ENCODE data around the gene INHBB. TPM values are rescaled to one million over a fixed set of nuclear protein-coding genes. Genes with fewer than 3 reads are reported as not detected.

Gene INHBB
- polyA plus RNA-seq, 2 of the 4 experiments (the other 2 are of a cell fraction): 7.2 to 25.3 TPM

DNA sequence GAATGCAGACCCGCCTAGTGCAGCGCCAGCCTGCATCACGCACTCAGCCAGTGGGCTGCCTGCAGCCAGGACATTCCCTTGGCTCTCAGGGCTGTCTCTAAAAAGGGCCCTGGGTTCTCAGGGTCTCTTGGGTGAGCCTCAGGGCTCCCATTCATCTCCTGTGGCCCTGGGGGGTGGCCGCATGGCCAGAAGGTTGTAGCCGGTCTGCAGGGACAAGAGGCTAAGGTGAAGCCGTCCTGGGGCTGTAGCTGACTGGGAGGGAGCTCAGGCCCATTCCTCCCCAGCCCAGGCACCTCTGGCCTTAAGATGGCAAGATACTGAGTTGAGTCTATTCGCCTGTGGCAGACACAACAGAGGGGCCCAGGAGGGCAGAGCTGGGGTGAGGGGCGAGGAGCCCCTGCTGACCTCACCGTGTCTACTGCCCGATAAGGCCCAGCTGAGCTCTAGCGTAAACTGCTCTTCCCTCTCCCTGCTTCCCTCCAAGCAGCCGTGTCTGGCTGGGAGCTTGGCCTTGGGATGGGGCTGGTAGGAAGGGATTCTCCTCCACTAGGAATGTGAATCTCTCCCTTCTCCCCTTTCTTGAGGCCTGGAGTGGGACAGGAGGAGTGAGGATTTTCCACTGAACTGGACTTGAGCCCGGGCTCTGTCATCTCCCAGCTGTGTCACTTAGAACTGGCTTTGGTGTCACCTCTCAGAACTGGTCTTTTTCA is 37.9 kb downstream of the INHBB start:
- WGBS (ENCODE audit: missing lambda C conversion rate): 85% methylated on average over 11 of the region's 13 CpGs
- FAIRE-seq (no peak), ATAC-seq (peak in 1 of 2 experiments; percentile 22; a peak in 2 of 6 replicates), DNase-seq (ENCODE audit: low read depth in 1 of 2, low spot score in 1 of 2) (no peak)
- POLR2A ChIA-PET: no interaction called here
- Histone ChIP-seq H3K9me3 (no peaks in the 10 kb centered on the region), H3K4me3 (no peak overlapping the region), H3K27ac (peak overlapping the region in 1 of 2 experiments; percentile 42; a peak in 2 of 6 replicates), H3K4me2 (no peak overlapping the region), H3K4me1 (peaks cover 11% of the 10 kb centered on the region; the same call in 2 of the 3 replicates)
- CTCF ChIA-PET: interaction anchor here (1.0 to 1.4 kb wide), 3 partner anchors 13 to 161 kb away, joined by 3 to 5 read pairs (median 3); no protein-coding TSS in a partner anchor
- TF ChIP-seq HOXB13 (CRISPR knock-in tag; IDR thresholded peaks at IDR 0.05; ENCODE audit: low read depth) (no peak), FOSB (CRISPR knock-in tag; IDR thresholded peaks at IDR 0.05) (no peak), POLR2A (IDR thresholded peaks at IDR 0.05; ENCODE audit: low read length) (no peak), ESRRA (IDR thresholded peaks at IDR 0.05; ENCODE audit: borderline replicate concordance, low read length) (no peak), CEBPB (IDR thresholded peaks at IDR 0.05) (no peak)
- TF ChIP-seq, protein P1, sequence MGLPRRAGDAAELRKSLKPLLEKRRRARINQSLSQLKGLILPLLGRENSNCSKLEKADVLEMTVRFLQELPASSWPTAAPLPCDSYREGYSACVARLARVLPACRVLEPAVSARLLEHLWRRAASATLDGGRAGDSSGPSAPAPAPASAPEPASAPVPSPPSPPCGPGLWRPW (IDR thresholded peaks at IDR 0.05): no peak
- TF ChIP-seq, protein P2, sequence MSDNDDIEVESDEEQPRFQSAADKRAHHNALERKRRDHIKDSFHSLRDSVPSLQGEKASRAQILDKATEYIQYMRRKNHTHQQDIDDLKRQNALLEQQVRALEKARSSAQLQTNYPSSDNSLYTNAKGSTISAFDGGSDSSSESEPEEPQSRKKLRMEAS (IDR thresholded peaks at IDR 0.05): no peak

DNA sequence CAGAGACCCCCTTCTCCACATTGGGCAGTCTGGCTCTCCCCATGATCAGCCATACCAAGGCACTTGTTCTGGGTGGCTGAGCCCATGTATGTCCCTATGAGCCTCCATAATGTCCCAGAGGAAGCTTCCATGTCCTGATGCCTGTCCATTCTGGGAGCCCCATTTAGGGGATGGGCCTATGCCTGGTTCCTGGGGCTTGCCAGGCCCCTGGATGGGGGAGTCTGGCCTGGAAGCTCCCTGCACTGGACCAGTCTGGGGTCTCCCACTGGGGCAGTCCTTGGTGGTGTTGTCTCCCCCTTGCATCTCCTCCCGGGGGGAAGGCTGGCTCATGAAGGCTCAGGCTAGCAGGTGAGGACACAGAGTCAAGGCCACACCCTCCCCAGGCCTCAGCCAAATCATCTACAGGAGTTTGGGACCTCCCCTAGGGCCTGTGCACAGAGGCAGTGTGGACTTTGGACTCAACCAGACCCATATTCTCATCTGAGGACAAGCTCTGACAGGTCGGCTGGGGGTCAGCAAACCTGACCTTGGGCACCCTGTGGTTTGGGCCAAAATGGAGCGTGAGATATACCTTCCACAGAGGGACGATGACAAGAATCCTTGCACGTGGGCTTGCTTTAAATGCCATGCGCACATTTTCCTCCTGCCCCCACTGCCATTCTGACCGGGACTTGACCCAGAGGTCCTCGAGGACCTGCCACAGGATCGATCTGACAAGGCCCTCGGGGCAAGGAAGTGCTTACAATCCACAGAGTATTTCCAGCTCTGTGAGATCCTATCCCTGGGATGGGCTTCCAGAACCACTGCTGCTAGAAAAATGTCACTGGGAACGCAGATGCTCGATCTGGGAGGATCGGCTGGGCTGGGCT is 38.8 kb downstream of the INHBB start:
- 0 out of 6 replicates have a peak, but pooled peaks of 1 of the 2 experiments have one; percentile 17 for ATAC-seq

More for the DNA sequence above, 38.8 kb downstream of the INHBB start:
- H3K9me3 ChIP-seq: no peaks in the 10 kb centered on the region
- FAIRE-seq: no peak
- H3K4me2 ChIP-seq: peak overlapping the region; percentile 9; the same call in 2 of the 3 replicates
- 77% methylated on average over 13 of the region's 13 CpGs for WGBS (ENCODE audit: missing lambda C conversion rate)
- H3K4me1 ChIP-seq: peaks cover 12% of the 10 kb centered on the region
- H3K27ac ChIP-seq: peak overlapping the region; percentile 19 to 27; a peak in 3 of 6 replicates
- POLR2A ChIA-PET: no interaction called here
- TF ChIP-seq BHLHE40 (IDR thresholded peaks at IDR 0.05; ENCODE audit: low read depth, low read length) (no peak), MAFK (IDR thresholded peaks at IDR 0.05; ENCODE audit: partially characterized antibody) (no peak), RARB (CRISPR knock-in tag; IDR thresholded peaks at IDR 0.05) (no peak), MAZ (IDR thresholded peaks at IDR 0.05; ENCODE audit: borderline replicate concordance, low read depth, low read length) (no peak), HOXB5 (CRISPR knock-in tag; IDR thresholded peaks at IDR 0.05) (no peak), ESRRA (IDR thresholded peaks at IDR 0.05; ENCODE audit: borderline replicate concordance, low read length) (no peak), EHMT2 (IDR thresholded peaks at IDR 0.05; ENCODE audit: low read depth) (no peak), EP300 (IDR thresholded peaks at IDR 0.05) (no peak), HEYL (CRISPR knock-in tag; IDR thresholded peaks at IDR 0.05) (no peak), CEBPB (IDR thresholded peaks at IDR 0.05) (no peak), JUNB (IDR thresholded peaks at IDR 0.05) (no peak), KDM1A (IDR thresholded peaks at IDR 0.05; ENCODE audit: low read depth) (no peak)
- TF ChIP-seq, protein P3, sequence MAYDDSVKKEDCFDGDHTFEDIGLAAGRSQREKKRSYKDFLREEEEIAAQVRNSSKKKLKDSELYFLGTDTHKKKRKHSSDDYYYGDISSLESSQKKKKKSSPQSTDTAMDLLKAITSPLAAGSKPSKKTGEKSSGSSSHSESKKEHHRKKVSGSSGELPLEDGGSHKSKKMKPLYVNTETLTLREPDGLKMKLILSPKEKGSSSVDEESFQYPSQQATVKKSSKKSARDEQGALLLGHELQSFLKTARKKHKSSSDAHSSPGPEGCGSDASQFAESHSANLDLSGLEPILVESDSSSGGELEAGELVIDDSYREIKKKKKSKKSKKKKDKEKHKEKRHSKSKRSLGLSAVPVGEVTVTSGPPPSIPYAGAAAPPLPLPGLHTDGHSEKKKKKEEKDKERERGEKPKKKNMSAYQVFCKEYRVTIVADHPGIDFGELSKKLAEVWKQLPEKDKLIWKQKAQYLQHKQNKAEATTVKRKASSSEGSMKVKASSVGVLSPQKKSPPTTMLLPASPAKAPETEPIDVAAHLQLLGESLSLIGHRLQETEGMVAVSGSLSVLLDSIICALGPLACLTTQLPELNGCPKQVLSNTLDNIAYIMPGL (CRISPR knock-in tag; IDR thresholded peaks at IDR 0.05; ENCODE audit: borderline replicate concordance): no peak
- TF ChIP-seq, protein P1 (IDR thresholded peaks at IDR 0.05): no peak
- TF ChIP-seq, protein P4, sequence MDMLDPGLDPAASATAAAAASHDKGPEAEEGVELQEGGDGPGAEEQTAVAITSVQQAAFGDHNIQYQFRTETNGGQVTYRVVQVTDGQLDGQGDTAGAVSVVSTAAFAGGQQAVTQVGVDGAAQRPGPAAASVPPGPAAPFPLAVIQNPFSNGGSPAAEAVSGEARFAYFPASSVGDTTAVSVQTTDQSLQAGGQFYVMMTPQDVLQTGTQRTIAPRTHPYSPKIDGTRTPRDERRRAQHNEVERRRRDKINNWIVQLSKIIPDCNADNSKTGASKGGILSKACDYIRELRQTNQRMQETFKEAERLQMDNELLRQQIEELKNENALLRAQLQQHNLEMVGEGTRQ (IDR thresholded peaks at IDR 0.05): no peak
- TF ChIP-seq, protein P5, sequence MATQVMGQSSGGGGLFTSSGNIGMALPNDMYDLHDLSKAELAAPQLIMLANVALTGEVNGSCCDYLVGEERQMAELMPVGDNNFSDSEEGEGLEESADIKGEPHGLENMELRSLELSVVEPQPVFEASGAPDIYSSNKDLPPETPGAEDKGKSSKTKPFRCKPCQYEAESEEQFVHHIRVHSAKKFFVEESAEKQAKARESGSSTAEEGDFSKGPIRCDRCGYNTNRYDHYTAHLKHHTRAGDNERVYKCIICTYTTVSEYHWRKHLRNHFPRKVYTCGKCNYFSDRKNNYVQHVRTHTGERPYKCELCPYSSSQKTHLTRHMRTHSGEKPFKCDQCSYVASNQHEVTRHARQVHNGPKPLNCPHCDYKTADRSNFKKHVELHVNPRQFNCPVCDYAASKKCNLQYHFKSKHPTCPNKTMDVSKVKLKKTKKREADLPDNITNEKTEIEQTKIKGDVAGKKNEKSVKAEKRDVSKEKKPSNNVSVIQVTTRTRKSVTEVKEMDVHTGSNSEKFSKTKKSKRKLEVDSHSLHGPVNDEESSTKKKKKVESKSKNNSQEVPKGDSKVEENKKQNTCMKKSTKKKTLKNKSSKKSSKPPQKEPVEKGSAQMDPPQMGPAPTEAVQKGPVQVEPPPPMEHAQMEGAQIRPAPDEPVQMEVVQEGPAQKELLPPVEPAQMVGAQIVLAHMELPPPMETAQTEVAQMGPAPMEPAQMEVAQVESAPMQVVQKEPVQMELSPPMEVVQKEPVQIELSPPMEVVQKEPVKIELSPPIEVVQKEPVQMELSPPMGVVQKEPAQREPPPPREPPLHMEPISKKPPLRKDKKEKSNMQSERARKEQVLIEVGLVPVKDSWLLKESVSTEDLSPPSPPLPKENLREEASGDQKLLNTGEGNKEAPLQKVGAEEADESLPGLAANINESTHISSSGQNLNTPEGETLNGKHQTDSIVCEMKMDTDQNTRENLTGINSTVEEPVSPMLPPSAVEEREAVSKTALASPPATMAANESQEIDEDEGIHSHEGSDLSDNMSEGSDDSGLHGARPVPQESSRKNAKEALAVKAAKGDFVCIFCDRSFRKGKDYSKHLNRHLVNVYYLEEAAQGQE (IDR thresholded peaks at IDR 0.05): no peak
- no peak for DNase-seq (ENCODE audit: low read depth in 1 of 2, low spot score in 1 of 2)
- CTCF ChIA-PET: interaction anchor here (0.7 to 1.4 kb wide), 4 partner anchors 11 to 72 kb away, joined by 3 to 5 read pairs (median 4); no protein-coding TSS in a partner anchor
- H3K4me3 ChIP-seq: no peak overlapping the region
